Uterus (tissue), 2 donors: ENCODE results near the gene SCP2.

Experiments used
- CTCF ChIP-seq, 4 experiments: fragments of 200-600 bp in 2 of 4; fragments of 450-650 bp in 2 of 4; sonication (generic) in 2 of 4; IDR thresholded peaks; one replicate each; pipeline ENCODE4 v1.5.1; 2016 to 2019; ENCODE audit warnings: antibody characterized with exemption in 4 of 4, mild to moderate bottlenecking in 2 of 4, moderate library complexity in 1 of 4
- POLR2A ChIP-seq, 2 donors: fragments of 450-650 bp; IDR thresholded peaks; one replicate each; pipeline ENCODE4 v1.6.1; 2016; ENCODE audit warnings: antibody characterized with exemption in 2 of 2, mild to moderate bottlenecking in 1 of 2, moderate library complexity in 1 of 2

- TF ChIP-seq POLR2A (IDR thresholded peaks at IDR 0.05), result no peak
- no peak for TF ChIP-seq CTCF (IDR thresholded peaks at IDR 0.05)
Observed at GRCh38 chr1:52943876-52944416, 16.9 kb downstream of the SCP2 start.
